MCF 10A (cell line): ENCODE measurements around the gene JAK2. TPM values are rescaled to one million over a fixed set of nuclear protein-coding genes. Genes with fewer than 3 reads are reported as not detected.

ENCODE experiments used
- BruUV-seq: library from RNA; stranded (reverse); fragments of 400-500 nt; replicated peaks from 2 replicates; lab custom pipeline; 2021; lab: Mats Ljungman, UMichigan
- CTCF ChIA-PET: fragments of 300-600 bp; sonication (Branson Sonifier 250); formaldehyde crosslinking; extraction: SDS; loops from one replicate; lab custom pipeline; 2021; ENCODE audit warnings: antibody characterized with exemption, inconsistent platforms; lab: Yijun Ruan, JAX
- POLR2A ChIA-PET: fragments of 300-600, 350-650 bp; sonication (Branson Sonifier 250); formaldehyde crosslinking; extraction: SDS; loops from one replicate; lab custom pipeline; 2020; ENCODE audit warnings: antibody characterized with exemption, inconsistent platforms; lab: Yijun Ruan, JAX
- DNase-seq: peaks from one replicate; pipeline ENCODE4 v3.0.0-alpha.2; 2018; ENCODE audit not compliant: unreplicated experiment
- H3K27ac Mint-ChIP-seq: one replicate; pipeline ENCODE4 v1.8.0; 2022; ENCODE audit warnings: mild to moderate bottlenecking, low read depth, mixed read lengths; ENCODE audit not compliant: unreplicated experiment
- H3K27me3 Mint-ChIP-seq: one replicate; pipeline ENCODE4 v1.8.0; 2022; ENCODE audit warnings: mixed read lengths; ENCODE audit not compliant: insufficient read depth, unreplicated experiment
- H3K36me3 Mint-ChIP-seq: one replicate; pipeline ENCODE4 v1.8.0; 2022; ENCODE audit warnings: mild to moderate bottlenecking, moderate library complexity, mixed read lengths; ENCODE audit not compliant: insufficient read depth, unreplicated experiment
- H3K4me1 Mint-ChIP-seq: one replicate; pipeline ENCODE4 v1.8.0; 2022; ENCODE audit warnings: mixed read lengths; ENCODE audit not compliant: insufficient read depth, unreplicated experiment
- H3K4me3 Mint-ChIP-seq: one replicate; pipeline ENCODE4 v1.8.0; 2022; ENCODE audit warnings: mild to moderate bottlenecking, moderate library complexity, mixed read lengths; ENCODE audit not compliant: unreplicated experiment
- H3K9me3 Mint-ChIP-seq: one replicate; pipeline ENCODE4 v1.8.0; 2022; ENCODE audit warnings: mixed read lengths; ENCODE audit not compliant: unreplicated experiment
- CTCF ChIP-seq: fragments of 200-600 bp; IDR thresholded peaks from one replicate; pipeline ENCODE4 v1.8.0; 2022; ENCODE audit warnings: antibody characterized with exemption, mild to moderate bottlenecking; ENCODE audit not compliant: unreplicated experiment
- intact Hi-C: fragments of 100-400 bp; cut with micrococcal nuclease; formaldehyde crosslinking; loops from 2 replicates; pipeline ENCODE4 v1.14.1; 2022
- total RNA-seq: library from RNA; stranded (reverse); gene quantifications from 2 replicates; pipeline ENCODE4 v1.2.3, GENCODE V29; 2022

JAK2 gene
- total RNA-seq, 1 experiment from 2014 or later, result 4.3 TPM

GRCh38 chr9:4964540-4964939 lies 20.5 kb upstream of the JAK2 start:
- Mint-ChIP-seq H3K9me3 (no peaks in the 10 kb centered on the region), H3K4me3 (no peak overlapping the region), H3K27ac (no peak overlapping the region), H3K27me3 (no peaks in the 10 kb centered on the region), H3K36me3 (no peaks in the 10 kb centered on the region), H3K4me1 (no peaks in the 10 kb centered on the region)
- BruUV-seq, result no TSS peak
- no peak for TF ChIP-seq CTCF
- no peak for DNase-seq
- ChIA-PET POLR2A (no interaction called here), CTCF (interaction anchor here (0.8 kb wide), 1 partner anchor 486 kb away, joined by 3 read pairs; the partner anchor contains the start of gene CD274)
- intact Hi-C loops, result no loop called here

GRCh38 chr9:4965174-4965821 lies 19.8 kb upstream of the JAK2 start:
- Mint-ChIP-seq H3K36me3 (no peaks in the 10 kb centered on the region), H3K27ac (no peak overlapping the region), H3K4me1 (no peaks in the 10 kb centered on the region), H3K4me3 (no peak overlapping the region), H3K27me3 (no peaks in the 10 kb centered on the region), H3K9me3 (no peaks in the 10 kb centered on the region)
- DNase-seq, result no peak
- intact Hi-C loops, result no loop called here
- no peak for TF ChIP-seq CTCF
- ChIA-PET POLR2A (interaction anchor here (0.5 kb wide), 1 partner anchor 1626 kb away, joined by 3 read pairs; no protein-coding TSS in a partner anchor), CTCF (no interaction called here)
- no TSS peak for BruUV-seq

DNA sequence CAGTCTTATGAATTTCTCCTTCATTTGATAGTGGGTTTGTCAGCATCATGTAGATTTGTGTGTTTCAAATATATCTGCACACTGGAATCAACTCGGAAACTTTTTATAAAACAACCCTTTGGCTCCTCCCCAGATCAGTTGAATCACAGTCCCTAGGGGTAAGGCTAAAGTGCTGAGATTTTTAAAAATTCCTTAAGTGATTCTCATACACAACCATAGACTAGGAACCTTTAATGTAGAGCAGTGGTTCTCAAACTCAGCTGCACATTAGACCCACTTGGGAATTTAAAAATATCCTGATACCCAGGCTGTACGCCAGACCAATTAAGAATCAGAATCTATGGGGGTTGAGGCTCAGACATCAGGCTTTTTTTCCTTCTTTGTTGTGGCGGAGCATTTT lies 17.5 kb upstream of the JAK2 start:
- TF ChIP-seq CTCF, result no peak
- no TSS peak for BruUV-seq
- DNase-seq, result peak; percentile 11
- no peaks in the 10 kb centered on the region for H3K4me1 Mint-ChIP-seq
- CTCF ChIA-PET, result no interaction called here
- no peaks in the 10 kb centered on the region for H3K27me3 Mint-ChIP-seq
- intact Hi-C loops, result no loop called here
- POLR2A ChIA-PET, result interaction anchor here (1.3 kb wide), 1 partner anchor 12 kb away, joined by 3 read pairs; no protein-coding TSS in a partner anchor
- H3K9me3 Mint-ChIP-seq, result no peaks in the 10 kb centered on the region
- no peak overlapping the region for H3K4me3 Mint-ChIP-seq
- H3K27ac Mint-ChIP-seq, result no peak overlapping the region
- H3K36me3 Mint-ChIP-seq, result no peaks in the 10 kb centered on the region

- Mint-ChIP-seq H3K4me3 (no peak overlapping the region), H3K4me1 (no peaks in the 10 kb centered on the region), H3K27me3 (no peaks in the 10 kb centered on the region), H3K9me3 (no peaks in the 10 kb centered on the region), H3K27ac (no peak overlapping the region), H3K36me3 (no peaks in the 10 kb centered on the region)
- intact Hi-C loops, result no loop called here
- no peak for TF ChIP-seq CTCF
- POLR2A ChIA-PET, result no interaction called here
- CTCF ChIA-PET, result no interaction called here
- BruUV-seq, result no TSS peak
- DNase-seq, result no peak
These were observed 15.9 kb upstream of the JAK2 start for GRCh38 chr9:4969130-4969529.
